ACHN (cell line): ENCODE data around the gene ZDHHC11.
"Not testable (repeated sequence)": the region's sequence is repeated elsewhere in the genome, so short reads cannot be mapped to it uniquely, and the experiment has no call there.

ENCODE experiments used
- DNase-seq: peaks from one replicate; pipeline ENCODE4 v3.0.0-alpha.2; 2015
- in situ Hi-C: cut with HindIII; loops from 2 replicates; pipeline ENCODE4 v1.10.0; 2017; ENCODE audit warnings: low sequenced_read_pairs, low pct_ligation_motif_present, low pct_unique_long_range_greater_than_20kb

Gene ZDHHC11

DNA sequence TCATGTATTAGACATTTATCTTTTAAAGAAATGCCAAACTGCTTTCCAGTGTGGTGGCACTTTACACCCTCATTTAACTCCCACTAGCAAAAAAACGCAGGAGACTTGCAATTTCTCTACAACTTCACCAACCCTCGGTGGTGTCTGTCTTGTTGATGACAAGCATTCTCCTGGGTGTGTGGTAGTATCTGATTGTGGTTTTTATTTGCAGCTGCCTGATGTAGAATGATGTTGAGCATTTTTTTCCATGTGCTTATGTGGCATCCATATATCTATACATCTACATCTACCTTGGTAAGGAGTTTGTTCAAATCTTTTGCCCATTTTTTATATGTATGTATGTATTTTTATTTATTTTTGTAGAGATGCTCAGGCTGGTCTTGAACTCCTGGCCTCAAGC, 16.8 kb downstream of the ZDHHC11 start:
- DNase-seq, in situ Hi-C loops: not testable (repeated sequence)

DNA sequence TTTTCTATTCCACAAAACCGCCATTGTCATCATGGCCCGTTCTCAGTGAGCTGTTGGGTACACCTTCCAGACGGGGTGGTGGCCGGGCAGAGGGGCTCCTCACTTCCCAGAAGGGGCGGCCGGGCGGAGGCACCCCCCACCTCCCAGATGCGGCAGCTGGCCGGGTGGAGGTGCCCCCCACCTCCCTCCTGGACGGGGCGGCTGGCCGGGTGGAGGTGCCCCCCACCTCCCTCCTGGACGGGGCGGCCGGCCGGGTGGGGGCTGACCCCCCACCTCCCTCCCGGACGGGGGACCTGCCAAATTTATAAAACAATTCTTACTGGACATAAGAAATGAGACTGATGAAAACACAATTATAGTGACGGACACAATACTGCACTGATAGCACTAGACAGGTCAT, 22.6 kb downstream of the ZDHHC11 start:
- DNase-seq, in situ Hi-C loops: not testable (repeated sequence)

DNA sequence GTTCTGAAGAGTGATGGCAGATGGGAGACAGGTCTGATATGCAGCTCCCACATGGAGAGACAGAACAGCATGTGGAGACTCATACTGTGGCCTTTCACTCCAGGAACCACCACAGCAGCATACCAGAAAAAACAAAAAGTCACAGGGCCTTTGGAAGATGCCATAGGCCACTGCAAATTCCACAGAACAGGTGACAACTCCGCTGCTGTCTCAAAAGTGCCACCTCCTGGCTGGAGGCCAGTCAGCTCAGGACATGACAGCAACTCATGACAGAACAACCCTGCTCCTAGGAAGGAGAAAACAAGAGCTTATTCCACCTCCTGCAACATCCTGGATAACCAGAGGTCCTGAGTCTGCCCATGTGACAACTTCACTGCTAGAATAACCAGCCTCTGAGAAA, 25.2 kb downstream of the ZDHHC11 start:
- in situ Hi-C loops, result not testable (repeated sequence)

GRCh38 chr5:821504-821903, 29.3 kb downstream of the ZDHHC11 start:
- in situ Hi-C loops, result no loop called here
- DNase-seq, result no peak

More for the DNA sequence above, 25.2 kb downstream of the ZDHHC11 start:
- DNase-seq, result not testable (repeated sequence)

- no peak for DNase-seq
- in situ Hi-C loops, result no loop called here
Observed at GRCh38 chr5:820245-820644, 30.5 kb downstream of the ZDHHC11 start.

DNA sequence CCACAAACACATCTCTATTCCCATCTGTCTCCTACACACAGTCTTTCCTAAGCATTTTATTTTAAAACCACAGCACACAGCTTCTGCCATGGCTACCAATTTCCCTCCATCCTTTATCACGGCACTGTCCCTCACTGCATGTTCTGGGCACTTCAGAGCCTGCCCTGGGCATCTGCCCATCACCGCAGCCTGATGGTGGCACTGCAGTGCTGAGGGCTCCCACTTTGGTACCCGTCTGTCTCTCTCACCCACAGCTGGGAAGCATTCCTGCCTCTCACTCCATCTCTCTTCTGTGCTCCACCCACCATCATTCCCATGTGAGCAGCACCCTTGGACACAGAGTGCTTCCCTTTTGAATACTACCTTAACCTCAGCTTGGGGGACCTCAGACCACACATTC, 31.7 kb downstream of the ZDHHC11 start:
- in situ Hi-C loops, result no loop called here
- DNase-seq, result no peak

DNA sequence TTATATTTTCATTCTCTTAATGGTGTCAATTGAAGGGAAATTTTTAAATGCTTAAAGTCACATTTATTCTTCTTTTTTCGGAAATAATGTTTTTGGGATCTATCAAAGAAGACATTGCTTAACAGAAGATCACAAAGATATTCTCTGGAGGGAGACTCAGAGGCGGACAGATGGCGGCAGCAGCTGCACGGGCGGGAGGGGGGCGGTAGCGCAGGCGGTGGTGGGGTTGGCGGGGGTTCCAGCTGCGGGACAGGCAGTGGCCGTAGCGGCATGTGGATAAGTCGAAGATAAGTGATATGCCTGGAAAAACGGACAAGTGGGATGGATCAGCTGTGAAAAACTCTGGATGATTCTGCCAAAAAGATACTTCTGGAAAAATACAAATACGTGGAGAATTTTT, 34.6 kb downstream of the ZDHHC11 start:
- no peak for DNase-seq
- in situ Hi-C loops, result no loop called here

- in situ Hi-C loops, result no loop called here
- no peak for DNase-seq
Observed at GRCh38 chr5:815449-815848, 35.3 kb downstream of the ZDHHC11 start.

DNA sequence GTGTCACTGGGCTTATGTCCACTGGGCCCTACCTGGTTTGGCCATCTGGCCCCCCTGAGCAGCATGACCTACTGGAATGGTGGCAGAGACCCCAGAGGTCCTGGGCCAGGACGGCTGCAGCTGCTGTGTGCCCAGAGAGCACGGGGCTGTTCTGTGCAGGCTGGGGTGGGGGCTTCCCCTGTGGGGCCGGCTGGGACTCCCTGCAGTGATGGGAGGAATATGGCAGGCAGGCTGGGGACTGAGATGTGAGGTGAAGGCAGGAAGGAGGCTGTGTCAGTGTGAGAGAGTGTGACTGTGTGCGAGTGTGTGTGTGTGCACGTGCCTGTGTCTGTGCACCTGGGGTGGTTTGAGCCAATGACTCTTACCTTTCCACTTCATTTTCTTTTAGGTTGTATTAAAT, 37.2 kb downstream of the ZDHHC11 start:
- in situ Hi-C loops, DNase-seq: not testable (repeated sequence)

DNA sequence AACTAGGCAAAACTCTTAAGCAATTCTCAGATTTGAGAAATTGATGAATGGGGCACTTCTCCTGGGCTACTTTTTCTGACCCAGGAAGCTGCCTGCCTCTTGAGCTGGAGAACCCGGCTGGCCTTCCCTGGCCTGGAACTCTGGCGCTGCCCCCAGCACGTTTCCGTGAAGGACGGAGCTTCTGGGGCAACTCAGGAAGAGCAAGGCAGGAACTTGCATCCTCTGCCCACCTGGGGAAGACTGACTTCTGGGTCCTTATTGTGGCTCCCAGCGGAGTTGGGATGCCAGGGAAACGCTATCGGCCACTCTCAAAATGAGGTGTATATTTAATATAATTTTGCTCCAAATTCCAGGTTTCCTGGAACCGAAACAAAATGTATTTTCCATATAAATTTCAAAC, 39.4 kb downstream of the ZDHHC11 start:
- DNase-seq, in situ Hi-C loops: not testable (repeated sequence)

DNA sequence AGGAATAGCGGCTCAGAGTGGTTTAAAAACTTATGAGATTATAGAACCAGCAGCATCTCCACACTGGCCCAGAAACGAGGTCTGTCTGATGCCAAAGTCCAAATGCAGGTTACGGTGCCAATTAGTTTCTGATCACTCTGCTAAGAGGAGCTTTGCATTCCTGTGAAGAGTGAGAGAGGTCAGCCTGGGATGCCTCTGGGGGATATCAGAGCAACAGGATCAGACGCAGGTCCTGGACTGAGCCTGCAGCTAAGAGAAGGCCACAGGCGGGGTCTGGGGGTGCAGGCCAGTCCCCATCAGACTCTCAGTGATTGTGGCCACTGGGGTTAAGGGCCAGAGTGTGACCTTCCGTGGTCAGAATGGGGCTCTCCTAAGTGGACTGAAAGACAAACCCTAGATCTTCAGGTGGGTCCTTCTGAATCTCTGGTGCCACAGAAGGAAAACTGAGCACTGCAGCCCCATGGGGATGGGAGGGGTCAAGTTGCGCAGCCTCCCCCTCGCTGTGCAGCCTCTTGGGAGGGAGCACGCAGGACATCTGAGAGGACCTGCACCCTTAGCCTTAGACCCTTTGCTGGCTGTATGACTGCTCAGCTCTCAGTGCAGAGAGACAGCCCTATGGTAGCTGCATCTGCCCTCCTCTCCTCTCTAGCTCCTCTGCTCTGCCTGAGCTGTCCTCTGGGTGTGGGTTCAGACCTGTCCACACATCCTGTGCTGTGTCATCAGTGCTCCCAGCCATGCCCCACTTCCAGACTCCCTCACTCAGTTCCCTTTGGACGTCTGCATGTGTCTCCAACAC, 42.9 kb downstream of the ZDHHC11 start:
- in situ Hi-C loops, DNase-seq: not testable (repeated sequence)

DNA sequence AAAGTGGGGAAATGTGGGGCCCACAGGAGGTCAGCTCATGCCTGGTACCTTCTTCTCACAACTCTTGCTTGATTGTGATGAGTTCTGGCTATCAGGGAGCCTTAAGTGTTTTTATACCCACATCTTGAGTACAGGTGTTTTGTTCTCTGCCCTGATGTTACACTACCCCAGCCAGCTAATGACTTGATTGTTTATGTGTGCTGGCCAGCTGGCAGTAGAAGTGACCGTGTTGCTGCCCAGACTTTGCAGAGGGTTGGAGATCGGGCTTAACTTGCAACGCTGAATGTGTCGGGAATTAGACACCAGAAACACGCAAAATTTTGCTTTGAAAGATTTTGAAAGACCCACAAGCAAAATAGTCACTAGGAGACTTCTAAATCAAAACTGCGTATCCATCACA, 49.3 kb downstream of the ZDHHC11 start:
- DNase-seq, result no peak
- in situ Hi-C loops, result no loop called here

DNA sequence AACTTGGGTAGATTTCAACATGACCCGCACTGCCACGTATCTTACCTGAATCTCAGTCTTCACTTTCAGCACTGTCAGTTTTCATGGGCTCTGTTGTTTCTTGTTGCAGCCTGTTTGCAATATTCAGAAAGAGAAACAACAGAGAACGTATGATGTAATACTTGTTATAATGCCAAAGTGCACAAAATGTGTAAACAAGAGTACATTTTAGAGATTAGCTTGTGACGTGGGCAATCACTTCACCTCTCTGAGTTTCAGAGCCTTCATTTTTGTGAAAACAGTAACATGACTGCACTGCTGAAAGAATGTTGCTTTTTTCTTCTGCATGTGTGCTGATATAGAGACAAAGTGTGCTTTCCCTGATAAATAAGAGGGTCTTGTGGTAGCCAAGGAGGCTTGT, 49.7 kb downstream of the ZDHHC11 start:
- in situ Hi-C loops, DNase-seq: not testable (repeated sequence)

DNA sequence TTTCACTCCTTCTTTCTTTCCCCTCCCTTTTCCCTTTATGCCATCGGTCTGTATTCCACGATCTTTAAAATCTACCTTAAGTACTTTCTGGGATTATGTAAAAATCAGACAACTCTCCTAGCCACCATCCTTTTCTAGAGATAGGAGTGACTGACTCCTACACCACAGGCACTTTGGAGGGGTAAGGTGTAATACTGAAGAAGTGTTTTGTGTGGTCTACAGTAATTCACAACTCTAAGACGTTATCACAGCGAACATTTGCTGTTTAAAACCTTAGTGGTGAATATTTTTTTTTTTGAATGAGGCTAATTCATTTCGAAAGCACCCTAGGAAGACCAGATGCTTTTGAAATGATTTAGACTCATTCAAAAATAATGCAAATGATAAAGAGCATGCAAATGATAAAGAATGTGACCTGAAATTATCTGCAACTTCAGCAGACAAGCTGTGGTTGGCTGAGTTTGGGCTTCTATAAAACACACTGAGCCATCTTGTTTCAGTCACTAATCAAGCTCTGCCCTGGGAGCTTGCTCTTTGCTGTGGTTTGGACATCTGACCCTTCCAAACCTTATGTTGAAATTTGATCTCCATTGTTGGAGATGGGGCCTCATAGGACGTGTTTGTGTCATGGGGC, 52.2 kb downstream of the ZDHHC11 start:
- in situ Hi-C loops, DNase-seq: not testable (repeated sequence)

GRCh38 chr5:797986-798385, 52.8 kb downstream of the ZDHHC11 start:
- DNase-seq, in situ Hi-C loops: not testable (repeated sequence)

DNA sequence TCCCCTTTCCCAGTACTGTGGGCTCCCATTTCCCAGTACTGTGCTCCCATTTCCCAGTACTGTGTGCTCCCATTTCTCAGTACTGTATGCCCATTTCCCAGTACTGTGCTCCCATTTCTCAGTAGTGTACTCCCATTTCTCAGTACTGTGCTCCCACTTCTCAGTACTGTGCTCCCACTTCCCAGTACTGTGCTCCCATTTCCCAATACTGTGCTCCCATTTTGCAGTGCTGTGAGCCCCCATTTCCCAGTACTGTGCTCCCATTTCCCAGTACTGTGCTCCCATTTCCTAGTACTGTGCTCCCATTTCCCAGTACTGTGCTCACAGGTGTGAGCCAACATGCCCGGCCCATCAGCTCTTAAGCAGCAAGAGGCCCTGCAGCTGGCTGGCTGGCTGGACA, 54.9 kb downstream of the ZDHHC11 start:
- DNase-seq, in situ Hi-C loops: not testable (repeated sequence)

GRCh38 chr5:794948-795347, 55.8 kb downstream of the ZDHHC11 start:
- DNase-seq, in situ Hi-C loops: not testable (repeated sequence)

- in situ Hi-C loops, result not testable (repeated sequence)
Observed at GRCh38 chr5:788703-789102, 62.1 kb downstream of the ZDHHC11 start.

GRCh38 chr5:787857-788233, 62.9 kb downstream of the ZDHHC11 start:
- DNase-seq, in situ Hi-C loops: not testable (repeated sequence)

More at GRCh38 chr5:788703-789102, 62.1 kb downstream of the ZDHHC11 start:
- not testable (repeated sequence) for DNase-seq
